HepG2 (cell line): ENCODE measurements around the gene SPATA25. TPM values are rescaled to one million over a fixed set of nuclear protein-coding genes. Genes with fewer than 3 reads are reported as not detected.
A peak's percentile ranks its signal among the peaks of the same experiment; 100 is the strongest.

Experiments
- FOXJ3 ChIP-seq: sonication (generic); formaldehyde crosslinking; IDR thresholded peaks from 2 replicates; pipeline ENCODE4 v1.4.0; 2020; ENCODE audit warnings: missing genetic modification reagents, mild to moderate bottlenecking, borderline replicate concordance
- FOXP4 ChIP-seq: sonication (generic); formaldehyde crosslinking; IDR thresholded peaks from 2 replicates; pipeline ENCODE4 v1.4.0; 2020; ENCODE audit warnings: missing genetic modification reagents
- HDAC1 ChIP-seq: sonication (generic); formaldehyde crosslinking; IDR thresholded peaks from 2 replicates; pipeline ENCODE4 v1.5.1; 2020; ENCODE audit warnings: mild to moderate bottlenecking, missing genetic modification reagents
- KAT8 ChIP-seq: IDR thresholded peaks from 2 replicates; pipeline ENCODE4 v1.6.1; 2016; ENCODE audit warnings: missing genetic modification reagents, missing compliant biosample characterization
- NCOA1 ChIP-seq: sonication (generic); formaldehyde crosslinking; IDR thresholded peaks from 2 replicates; pipeline ENCODE4 v1.9.0; 2021; ENCODE audit warnings: missing genetic modification reagents
- XRCC5 ChIP-seq: fragments of 200-400 bp; formaldehyde crosslinking; optimal IDR thresholded peaks from 2 replicates; pipeline ENCODE3; 2017; ENCODE audit warnings: mild to moderate bottlenecking, low read length
- YEATS2 ChIP-seq: sonication (generic); formaldehyde crosslinking; IDR thresholded peaks from 2 replicates; pipeline ENCODE4 v1.4.0; 2020; ENCODE audit warnings: missing genetic modification reagents, borderline replicate concordance
- YEATS4 ChIP-seq: sonication (generic); formaldehyde crosslinking; IDR thresholded peaks from 2 replicates; pipeline ENCODE4 v1.4.0; 2020; ENCODE audit warnings: missing genetic modification reagents, borderline replicate concordance
- ZBTB40 ChIP-seq, 2 experiments: fragments of 450-650 bp in 1 of 2; sonication (generic) in 1 of 2; formaldehyde crosslinking in 1 of 2; IDR thresholded peaks; 2 replicates each; pipeline versions ENCODE4 v1.6.1 to v1.8.0; 2016 to 2022; ENCODE audit warnings: antibody characterized with exemption in 1 of 2, mild to moderate bottlenecking in 1 of 2, missing genetic modification reagents in 1 of 2
- ZNF501 ChIP-seq: sonication (generic); formaldehyde crosslinking; IDR thresholded peaks from 2 replicates; pipeline ENCODE4 v1.5.1; 2020; ENCODE audit warnings: mild to moderate bottlenecking, moderate library complexity, missing genetic modification reagents
- ZNF547 ChIP-seq: sonication (generic); formaldehyde crosslinking; IDR thresholded peaks from 2 replicates; pipeline ENCODE4 v1.5.1; 2020; ENCODE audit warnings: mild to moderate bottlenecking, missing genetic modification reagents
- ZNF607 ChIP-seq: sonication (generic); formaldehyde crosslinking; IDR thresholded peaks from 2 replicates; pipeline ENCODE4 v1.5.1; 2020; ENCODE audit warnings: missing genetic modification reagents, mild to moderate bottlenecking, borderline replicate concordance
- ZNF770 ChIP-seq: sonication (generic); formaldehyde crosslinking; IDR thresholded peaks from 2 replicates; pipeline ENCODE4 v1.5.0; 2020; ENCODE audit warnings: mild to moderate bottlenecking, missing genetic modification reagents
- ZSCAN31 ChIP-seq: sonication (generic); formaldehyde crosslinking; IDR thresholded peaks from 2 replicates; pipeline ENCODE4 v1.5.0; 2020; ENCODE audit warnings: low read depth, mild to moderate bottlenecking, missing genetic modification reagents
- polyA plus RNA-seq, 8 experiments: library from polyadenylated mRNA; depleted of rRNA in 3 of 8; stranded (reverse) in 7 of 8; unstranded in 1 of 8; fragments of >200 nt; fragmentation: Illumina TruSeq in 4 of 8; extraction: Trizol in 4 of 8; gene quantifications; 2 replicates each; pipeline versions ENCODE4 v1.2.1 to v1.2.3, GENCODE V29; 2011 to 2016; ENCODE audit warnings: low read depth in 4 of 8, missing spikeins in 1 of 8, mixed read lengths in 1 of 8; ENCODE audit not compliant: insufficient read depth in 1 of 8
- total RNA-seq, 5 experiments: library from RNA; depleted of rRNA; stranded (reverse); fragments of >200 nt; fragmentation: Illumina TruSeq; extraction: Trizol; gene quantifications; 2 replicates each; pipeline ENCODE4 v1.2.3, GENCODE V29; 2016; ENCODE audit warnings: low read depth in 1 of 5

SPATA25 gene
- total and polyA plus RNA-seq, 2 of the 13 experiments (the other 11 are each of a cell fraction or from before 2014, with no cell fraction given) = 4.8 to 7.6 TPM

- TF ChIP-seq HDAC1 (CRISPR knock-in tag) (peak; percentile 55; the same call in 1 of the 2 replicates), ZNF501 (0 out of 2 replicates have a peak, but pooled peaks have one; percentile 34), KAT8 (CRISPR knock-in tag) (peak; percentile 44; the same call in 1 of the 2 replicates), FOXJ3 (CRISPR knock-in tag) (peak; percentile 15; the same call in 1 of the 2 replicates), ZNF547 (CRISPR knock-in tag) (0 out of 2 replicates have a peak, but pooled peaks have one; percentile 68), ZNF607 (CRISPR knock-in tag) (peak; percentile 52; the same call in 1 of the 2 replicates), ZSCAN31 (CRISPR knock-in tag) (0 out of 2 replicates have a peak, but pooled peaks have one; percentile 40), NCOA1 (CRISPR knock-in tag) (0 out of 2 replicates have a peak, but pooled peaks have one; percentile 8), YEATS2 (CRISPR knock-in tag) (no peak), YEATS4 (CRISPR knock-in tag) (0 out of 2 replicates have a peak, but pooled peaks have one; percentile 40), ZBTB40 (IDR thresholded peaks at IDR 0.05) (no peak), ZBTB40 (CRISPR knock-in tag; IDR thresholded peaks at IDR 0.05) (no peak), FOXP4 (peak; percentile 72), ZNF770 (CRISPR knock-in tag) (peak; percentile 89), XRCC5 (peak; percentile 17)
Measured at GRCh38 chr20:45861221-45862075, 26.0 kb downstream of the SPATA25 start (continued).
